ENCODE data around the gene FXYD2.

- TF ChIP-seq CTCF (conservative IDR thresholded peaks at IDR 0.05) (no peak), ZFX (IDR thresholded peaks at IDR 0.05) (no peak)
Observed at GRCh38 chr11:117771841-117772240, 52.7 kb downstream of the FXYD2 start.
